A549 treated with CpdA at 1 μM for 4 hours (cell line): Measurements from ENCODE around the gene SCML1. TPM values are rescaled to one million over a fixed set of nuclear protein-coding genes. Genes with fewer than 3 reads are reported as not detected.

Experiments
- total RNA-seq: library from RNA; stranded (reverse); fragments of 200-300 nt; extraction: Qiagen RNA extraction; gene quantifications from 5 replicates; pipeline ENCODE4 v1.2.3, GENCODE V29; 2022; ENCODE audit warnings: low read depth

SCML1 gene, protein sequence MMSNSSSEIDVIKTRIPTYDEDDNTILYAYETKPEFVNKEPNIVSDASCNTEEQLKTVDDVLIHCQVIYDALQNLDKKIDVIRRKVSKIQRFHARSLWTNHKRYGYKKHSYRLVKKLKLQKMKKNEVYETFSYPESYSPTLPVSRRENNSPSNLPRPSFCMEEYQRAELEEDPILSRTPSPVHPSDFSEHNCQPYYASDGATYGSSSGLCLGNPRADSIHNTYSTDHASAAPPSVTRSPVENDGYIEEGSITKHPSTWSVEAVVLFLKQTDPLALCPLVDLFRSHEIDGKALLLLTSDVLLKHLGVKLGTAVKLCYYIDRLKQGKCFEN
- total RNA-seq, result 5.3 to 6.1 TPM (median 5.8 TPM) in 5 replicates

GRCh38 chrX:17736856-17737709 is at the start of gene SCML1:
Gene SCML1 (plus strand): TSS chrX:17737493. CDS start chrX:17744187, 6,694 bp downstream.

Other genes with a start within 250 kb of the SCML1 start
- gene RAI2, start 123.8 kb downstream of the SCML1 start, total RNA-seq, result 0.10 to 0.28 TPM (median 0.14 TPM) in 5 replicates